AG10803 (cell line): ENCODE results near the gene CAPZB.

ENCODE experiments used
- DNase-seq: peaks from one replicate; pipeline ENCODE4 v3.0.0; 2010; ENCODE audit warnings: low read depth
- H3K4me3 ChIP-seq: 2 replicates; pipeline ENCODE4 v1.5.1; 2011; ENCODE audit warnings: mild to moderate bottlenecking, low read length, control low read depth
- TF ChIP-seq, protein P1 (sequence below): conservative IDR thresholded peaks from 2 replicates; pipeline ENCODE4 v1.5.1; 2011; ENCODE audit warnings: mild to moderate bottlenecking, low read length, control low read depth, inconsistent platforms

Gene CAPZB

DNA sequence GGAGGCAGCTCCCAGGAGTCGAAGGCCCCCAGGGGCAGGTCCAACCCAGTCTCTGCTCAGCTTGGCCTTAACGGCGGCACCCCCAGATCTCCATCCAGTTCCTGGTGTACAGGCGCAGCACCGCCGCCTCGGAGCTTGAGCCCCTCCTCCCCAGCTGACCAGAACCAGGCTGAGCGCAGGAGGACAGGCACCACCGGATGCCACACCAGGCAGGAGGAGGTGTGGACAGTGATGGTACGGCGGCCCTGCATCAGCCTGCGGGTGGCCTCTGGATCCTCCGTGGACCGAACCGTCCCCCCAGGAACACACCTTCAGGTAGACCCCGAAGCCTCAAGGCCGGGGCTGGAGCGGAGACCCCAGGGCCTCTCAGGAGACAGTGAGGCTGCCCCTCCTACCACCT lies 156.9 kb downstream of the CAPZB start:
- H3K4me3 ChIP-seq: no peak overlapping the region
- no peak for DNase-seq
- TF ChIP-seq, protein P1, sequence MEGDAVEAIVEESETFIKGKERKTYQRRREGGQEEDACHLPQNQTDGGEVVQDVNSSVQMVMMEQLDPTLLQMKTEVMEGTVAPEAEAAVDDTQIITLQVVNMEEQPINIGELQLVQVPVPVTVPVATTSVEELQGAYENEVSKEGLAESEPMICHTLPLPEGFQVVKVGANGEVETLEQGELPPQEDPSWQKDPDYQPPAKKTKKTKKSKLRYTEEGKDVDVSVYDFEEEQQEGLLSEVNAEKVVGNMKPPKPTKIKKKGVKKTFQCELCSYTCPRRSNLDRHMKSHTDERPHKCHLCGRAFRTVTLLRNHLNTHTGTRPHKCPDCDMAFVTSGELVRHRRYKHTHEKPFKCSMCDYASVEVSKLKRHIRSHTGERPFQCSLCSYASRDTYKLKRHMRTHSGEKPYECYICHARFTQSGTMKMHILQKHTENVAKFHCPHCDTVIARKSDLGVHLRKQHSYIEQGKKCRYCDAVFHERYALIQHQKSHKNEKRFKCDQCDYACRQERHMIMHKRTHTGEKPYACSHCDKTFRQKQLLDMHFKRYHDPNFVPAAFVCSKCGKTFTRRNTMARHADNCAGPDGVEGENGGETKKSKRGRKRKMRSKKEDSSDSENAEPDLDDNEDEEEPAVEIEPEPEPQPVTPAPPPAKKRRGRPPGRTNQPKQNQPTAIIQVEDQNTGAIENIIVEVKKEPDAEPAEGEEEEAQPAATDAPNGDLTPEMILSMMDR: no peak

DNA sequence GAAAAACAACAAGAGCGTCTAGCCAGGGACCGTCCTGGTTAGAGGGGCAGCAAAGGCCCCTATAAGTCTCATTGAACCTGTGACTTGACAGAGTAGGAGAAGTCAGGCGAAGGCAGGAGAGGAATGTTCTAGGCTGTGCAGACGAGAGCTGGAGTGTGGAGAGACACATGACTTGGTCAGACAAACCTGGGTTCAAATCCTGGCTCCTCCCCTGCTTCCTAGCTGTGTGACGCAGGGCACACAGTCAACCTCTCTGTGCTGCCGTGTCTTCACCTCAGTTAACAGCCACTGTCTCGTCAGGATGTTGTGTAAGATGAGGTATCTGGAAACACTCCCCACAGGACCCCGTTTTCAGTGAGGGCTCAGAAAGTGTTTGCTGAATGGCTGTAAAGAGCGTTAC lies 157.6 kb downstream of the CAPZB start:
- TF ChIP-seq, protein P1: no peak
- DNase-seq: no peak
- no peak overlapping the region for H3K4me3 ChIP-seq

DNA sequence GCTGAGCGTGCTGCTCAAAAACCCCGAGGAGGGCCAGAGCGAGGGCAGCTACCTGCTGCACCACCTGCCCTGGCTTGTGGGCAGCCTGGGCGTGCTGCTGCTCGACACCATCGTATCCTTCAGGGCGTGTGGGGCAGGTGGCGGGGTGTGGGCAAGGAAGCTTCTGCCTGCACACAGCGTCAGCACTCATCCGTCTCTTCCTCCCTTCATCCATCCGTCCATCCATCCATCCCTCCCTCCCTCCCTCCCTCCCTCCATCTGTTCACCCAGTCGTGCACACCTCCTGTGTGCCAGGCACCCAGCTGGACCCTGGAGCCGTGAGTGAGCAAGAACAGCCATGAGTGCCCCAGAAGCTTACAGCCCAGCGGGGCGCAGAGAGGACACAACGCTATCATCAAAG lies 158.0 kb downstream of the CAPZB start:
- no peak for DNase-seq
- H3K4me3 ChIP-seq: no peak overlapping the region
- TF ChIP-seq, protein P1: no peak

DNA sequence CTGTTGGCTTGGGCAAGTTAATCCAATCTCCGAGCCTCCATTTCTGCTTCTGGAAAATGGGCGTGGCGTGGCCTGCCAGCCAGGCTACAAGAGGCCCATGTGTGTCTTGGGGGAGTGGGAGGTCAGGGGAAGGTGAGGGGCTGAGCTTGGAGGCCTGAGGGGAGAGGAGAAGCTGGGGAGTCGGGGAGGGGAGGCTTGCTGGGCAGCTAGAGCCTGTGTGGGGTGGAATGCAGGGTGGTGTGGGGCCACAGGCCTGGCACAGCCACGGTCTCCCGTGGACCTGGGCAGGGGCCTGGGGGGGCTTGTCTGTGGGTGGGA lies 158.6 kb downstream of the CAPZB start:
- H3K4me3 ChIP-seq: no peak overlapping the region
- TF ChIP-seq, protein P1: no peak
- DNase-seq: no peak

DNA sequence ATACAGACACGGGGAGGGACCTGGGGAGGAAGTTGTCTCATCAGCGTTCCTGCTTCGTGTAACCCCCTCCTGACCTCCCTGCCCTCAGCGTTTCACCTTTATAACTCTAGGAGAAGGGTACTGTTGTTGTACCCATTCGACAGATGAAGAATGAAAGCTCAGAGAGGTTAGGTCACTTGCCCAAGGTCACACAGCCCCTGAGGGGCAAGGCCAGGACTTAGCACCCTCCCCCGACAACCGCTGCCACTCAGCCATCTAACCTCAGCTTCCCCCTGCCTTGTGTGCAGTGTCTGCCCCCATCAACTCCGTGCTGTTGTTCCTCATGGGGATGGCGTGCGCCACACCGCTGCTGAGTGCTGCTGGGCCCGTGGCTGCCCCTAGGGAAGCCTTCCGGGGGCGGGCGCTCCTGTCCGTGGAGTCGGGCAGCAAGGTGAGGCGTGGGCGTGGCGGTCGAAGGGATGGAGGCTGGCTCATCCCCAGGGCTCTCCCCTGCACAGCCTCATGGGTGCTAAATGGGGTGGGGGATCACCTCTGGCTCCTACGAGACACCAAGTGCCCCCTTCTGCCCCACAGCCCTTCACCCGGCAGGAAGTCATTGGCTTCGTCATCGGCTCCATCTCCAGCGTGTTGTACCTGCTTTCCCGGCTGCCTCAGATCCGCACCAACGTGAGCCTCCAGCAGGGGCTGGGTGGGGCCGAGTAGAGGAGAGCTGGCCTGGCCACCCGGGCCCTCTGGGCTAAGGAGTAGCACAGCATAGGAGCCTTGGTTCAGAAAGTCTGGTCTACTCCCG lies 159.2 kb downstream of the CAPZB start:
- no peak overlapping the region for H3K4me3 ChIP-seq
- TF ChIP-seq, protein P1: no peak
- no peak for DNase-seq

DNA sequence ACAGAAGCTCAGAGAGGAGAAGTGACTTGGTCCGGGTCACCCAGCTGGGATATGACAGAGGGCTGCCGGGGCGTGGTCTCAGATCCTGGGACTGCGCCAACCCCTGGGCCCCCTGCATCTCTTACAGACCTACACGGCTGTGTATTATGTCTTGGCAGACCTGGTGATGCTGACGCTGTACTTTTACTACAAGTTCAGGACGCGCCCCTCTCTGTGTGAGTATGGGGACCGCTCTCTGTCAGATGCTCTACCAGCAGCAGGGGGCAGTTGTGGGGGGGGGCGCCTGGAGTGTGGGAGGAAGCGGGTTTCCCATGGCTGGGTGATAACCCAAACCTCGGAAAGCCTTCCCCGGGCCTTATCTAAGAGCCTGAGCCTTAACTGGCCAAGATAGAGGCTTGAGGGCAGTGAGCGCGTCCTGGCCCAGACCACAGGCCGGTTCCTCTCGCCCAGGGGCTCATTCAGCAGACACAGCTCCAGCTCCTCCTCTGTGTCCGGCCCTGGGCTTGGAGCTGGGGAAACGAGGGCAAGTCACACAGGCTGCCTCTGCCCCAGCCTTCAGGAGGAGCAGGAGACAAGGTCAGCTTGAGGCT lies 159.9 kb downstream of the CAPZB start:
- TF ChIP-seq, protein P1: no peak
- no peak overlapping the region for H3K4me3 ChIP-seq
- DNase-seq: no peak

DNA sequence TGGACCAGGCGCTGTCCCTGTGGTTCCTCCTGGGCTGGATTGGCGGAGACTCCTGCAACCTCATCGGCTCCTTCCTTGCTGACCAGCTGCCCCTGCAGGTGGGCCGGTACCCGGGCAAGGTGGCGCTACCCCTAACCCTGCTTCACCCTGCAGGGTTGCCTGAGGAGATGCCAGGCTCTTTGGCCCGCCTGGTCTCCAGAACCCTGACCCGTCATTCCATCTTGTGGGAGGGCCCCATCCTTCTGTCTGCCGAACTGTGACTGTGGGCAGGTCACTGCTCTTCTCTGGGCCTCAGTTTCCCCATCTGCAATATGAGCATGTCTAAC lies 160.7 kb downstream of the CAPZB start:
- TF ChIP-seq, protein P1: no peak
- no peak for DNase-seq

More for the DNA sequence above, 160.7 kb downstream of the CAPZB start:
- H3K4me3 ChIP-seq: no peak overlapping the region
